ENCODE results near the gene HOXA9. TPM values are rescaled to one million over a fixed set of nuclear protein-coding genes. Genes with fewer than 3 reads are reported as not detected.

Gene HOXA9
- polyA plus RNA-seq, 1 of the 3 experiments (the other 2 are of a cell fraction), result not detected

- peak; percentile 91 for TF ChIP-seq USF1 (IDR thresholded peaks at IDR 0.05; ENCODE audit: borderline replicate concordance, low read depth)
Observed at GRCh38 chr7:27130540-27131389, 34.6 kb downstream of the HOXA9 start, which contains the start of gene HOXA4 (continued).

- Histone ChIP-seq H4K20me1 (ENCODE audit: insufficient read depth) (no peaks in the 10 kb centered on the region), H3K27ac (ENCODE audit: low read depth in 2 of 2, low read length in 1 of 2) (no peak overlapping the region), H3K9ac (no peak overlapping the region), H2AFZ (ENCODE audit: low read depth) (no peak overlapping the region), H3K4me3 (ENCODE audit: low read depth in 2 of 2, low read length in 1 of 2) (no peak overlapping the region; a peak in 1 of 4 replicates), H3F3A (replicated peaks; ENCODE audit: insufficient read depth) (no peaks in the 10 kb centered on the region), H3K27me3 (ENCODE audit: insufficient read depth) (peaks cover 88% of the 10 kb centered on the region), H3K4me1 (ENCODE audit: control insufficient read depth in 1 of 2, insufficient read depth in 2 of 2, low read depth in 1 of 2, low read length in 1 of 2) (peaks cover 0 to 4% of the 10 kb centered on the region in 2 experiments; a peak in 1 of 4 replicates), H3K9me3 (no peaks in the 10 kb centered on the region), H3K36me3 (replicated peaks in 1 of 2; ENCODE audit: control insufficient read depth in 1 of 2, insufficient read depth in 2 of 2, low read length in 1 of 2) (no peaks in the 10 kb centered on the region), H3K9me2 (no peaks in the 10 kb centered on the region), H3K79me2 (ENCODE audit: insufficient read depth) (no peaks in the 10 kb centered on the region), H3K4me2 (no peak overlapping the region)
- ChIA-PET POLR2A (no interaction called here), CTCF (interaction anchor here (1.0 to 5.8 kb wide), 3 partner anchors 14 to 16 kb away, joined by 3 to 36 read pairs (median 4); partner anchors contain the start of gene HOXA5)
- no peak for DNase-seq
- TF ChIP-seq FOXM1 (IDR thresholded peaks at IDR 0.05; ENCODE audit: low read depth) (no peak), FOSL2 (IDR thresholded peaks at IDR 0.05; ENCODE audit: borderline replicate concordance, low read depth) (no peak), EP300 (IDR thresholded peaks at IDR 0.05; ENCODE audit: borderline replicate concordance in 1 of 2, low read depth in 1 of 2, low read length in 1 of 2) (no peak), TEAD4 (IDR thresholded peaks at IDR 0.05; ENCODE audit: borderline replicate concordance, insufficient read depth) (no peak), POLR2AphosphoS5 (IDR thresholded peaks at IDR 0.05; ENCODE audit: low read depth, low read length) (no peak), JUND (IDR thresholded peaks at IDR 0.05) (no peak), MAX (IDR thresholded peaks at IDR 0.05; ENCODE audit: low read depth) (no peak), USF2 (IDR thresholded peaks at IDR 0.05; ENCODE audit: borderline replicate concordance, low read depth, low read length) (no peak)
- WGBS (ENCODE audit: low lambda C conversion rate), result 18% methylated on average over 24 of the region's 72 CpGs
Observed at GRCh38 chr7:27129729-27130539, 35.4 kb downstream of the HOXA9 start.
